ENCODE results near the gene FBXL17. TPM values are rescaled to one million over a fixed set of nuclear protein-coding genes. Genes with fewer than 3 reads are reported as not detected.

Gene FBXL17
- total RNA-seq, 1 experiment from 2014 or later: 11.6 TPM

DNA sequence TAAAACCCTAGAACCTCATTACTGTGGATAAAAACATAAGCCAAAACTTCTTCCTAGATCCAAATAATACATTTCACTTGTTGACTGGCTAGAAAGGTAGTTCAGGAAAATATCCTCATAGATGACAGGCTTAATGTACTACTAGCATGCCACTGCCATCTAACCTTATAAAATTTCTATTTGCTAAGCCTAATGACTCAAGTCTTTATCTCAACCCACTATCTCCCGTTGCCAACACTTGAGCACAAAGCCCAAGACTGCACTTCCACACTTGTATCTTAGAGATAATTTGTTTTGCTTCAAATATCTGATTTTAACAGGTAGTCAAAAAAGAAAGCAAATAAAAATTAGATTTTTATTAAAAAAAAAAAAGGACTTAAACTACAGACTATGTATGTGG is 42.7 kb downstream of the FBXL17 start:
- Mint-ChIP-seq H3K4me1 (ENCODE audit: low read depth, unreplicated experiment) (no peaks in the 10 kb centered on the region), H3K27me3 (ENCODE audit: insufficient read depth, unreplicated experiment) (no peaks in the 10 kb centered on the region), H3K36me3 (ENCODE audit: insufficient read depth, unreplicated experiment) (no peaks in the 10 kb centered on the region), H3K27ac (ENCODE audit: unreplicated experiment) (no peak overlapping the region), H3K9me3 (ENCODE audit: unreplicated experiment) (no peaks in the 10 kb centered on the region), H3K4me3 (ENCODE audit: unreplicated experiment) (no peak overlapping the region)
- ChIA-PET CTCF (no interaction called here), POLR2A (no interaction called here)
- no peaks in the 10 kb centered on the region for H3K36me3 ChIP-seq (ENCODE audit: control insufficient read depth, insufficient read depth, low read length)
- no peaks in the 10 kb centered on the region for H3K4me1 ChIP-seq
- H3K27me3 ChIP-seq (replicated peaks; ENCODE audit: control insufficient read depth, insufficient read depth, low read length): no peaks in the 10 kb centered on the region
- no peaks in the 10 kb centered on the region for H3K9me3 ChIP-seq
- DNase-seq: no peak
- no TSS peak for BruUV-seq (replicated peaks)
- intact Hi-C loops (cut with micrococcal nuclease; ENCODE audit: unreplicated experiment): no loop called here
- H3K4me3 ChIP-seq (ENCODE audit: low read depth, low read length): no peak overlapping the region
- TF ChIP-seq, protein P1, sequence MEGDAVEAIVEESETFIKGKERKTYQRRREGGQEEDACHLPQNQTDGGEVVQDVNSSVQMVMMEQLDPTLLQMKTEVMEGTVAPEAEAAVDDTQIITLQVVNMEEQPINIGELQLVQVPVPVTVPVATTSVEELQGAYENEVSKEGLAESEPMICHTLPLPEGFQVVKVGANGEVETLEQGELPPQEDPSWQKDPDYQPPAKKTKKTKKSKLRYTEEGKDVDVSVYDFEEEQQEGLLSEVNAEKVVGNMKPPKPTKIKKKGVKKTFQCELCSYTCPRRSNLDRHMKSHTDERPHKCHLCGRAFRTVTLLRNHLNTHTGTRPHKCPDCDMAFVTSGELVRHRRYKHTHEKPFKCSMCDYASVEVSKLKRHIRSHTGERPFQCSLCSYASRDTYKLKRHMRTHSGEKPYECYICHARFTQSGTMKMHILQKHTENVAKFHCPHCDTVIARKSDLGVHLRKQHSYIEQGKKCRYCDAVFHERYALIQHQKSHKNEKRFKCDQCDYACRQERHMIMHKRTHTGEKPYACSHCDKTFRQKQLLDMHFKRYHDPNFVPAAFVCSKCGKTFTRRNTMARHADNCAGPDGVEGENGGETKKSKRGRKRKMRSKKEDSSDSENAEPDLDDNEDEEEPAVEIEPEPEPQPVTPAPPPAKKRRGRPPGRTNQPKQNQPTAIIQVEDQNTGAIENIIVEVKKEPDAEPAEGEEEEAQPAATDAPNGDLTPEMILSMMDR (IDR thresholded peaks at IDR 0.05; ENCODE audit: insufficient read depth in 1 of 2, low read depth in 1 of 2, low read length in 1 of 2, severe bottlenecking in 1 of 2, unreplicated experiment in 1 of 2): no peak

DNA sequence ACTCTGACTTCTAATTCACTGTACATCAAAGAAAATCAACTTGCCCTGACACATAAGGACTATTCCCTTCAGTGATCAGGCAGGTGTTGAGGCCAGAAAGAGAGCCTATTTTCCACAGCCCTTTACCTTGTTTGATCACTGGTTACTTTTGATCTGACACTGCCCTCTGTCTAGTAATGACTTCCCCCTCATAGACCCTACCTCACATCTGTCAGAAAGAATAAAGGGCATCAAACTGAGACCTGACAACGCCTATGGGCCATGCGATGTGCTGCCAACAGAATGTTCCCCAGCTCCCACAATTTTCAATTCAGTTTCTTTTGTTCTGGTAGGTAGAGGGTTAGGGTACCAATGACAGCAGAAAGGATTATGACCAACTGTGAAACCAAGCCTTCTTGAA is 47.7 kb downstream of the FBXL17 start:
- CTCF ChIA-PET: no interaction called here
- H3K36me3 Mint-ChIP-seq (ENCODE audit: insufficient read depth, unreplicated experiment): no peaks in the 10 kb centered on the region
- H3K4me1 ChIP-seq: no peaks in the 10 kb centered on the region
- H3K27me3 Mint-ChIP-seq (ENCODE audit: insufficient read depth, unreplicated experiment): no peaks in the 10 kb centered on the region
- POLR2A ChIA-PET: no interaction called here
- H3K36me3 ChIP-seq (ENCODE audit: control insufficient read depth, insufficient read depth, low read length): no peaks in the 10 kb centered on the region
- no TSS peak for BruUV-seq (replicated peaks)
- no peaks in the 10 kb centered on the region for H3K9me3 ChIP-seq
- no peaks in the 10 kb centered on the region for H3K4me1 Mint-ChIP-seq (ENCODE audit: low read depth, unreplicated experiment)
- TF ChIP-seq, protein P1 (IDR thresholded peaks at IDR 0.05; ENCODE audit: insufficient read depth in 1 of 2, low read depth in 1 of 2, low read length in 1 of 2, severe bottlenecking in 1 of 2, unreplicated experiment in 1 of 2): no peak
- no peaks in the 10 kb centered on the region for H3K27me3 ChIP-seq (replicated peaks; ENCODE audit: control insufficient read depth, insufficient read depth, low read length)
- H3K4me3 ChIP-seq (ENCODE audit: low read depth, low read length): no peak overlapping the region
- no peak overlapping the region for H3K27ac Mint-ChIP-seq (ENCODE audit: unreplicated experiment)
- no peak for DNase-seq
- H3K4me3 Mint-ChIP-seq (ENCODE audit: unreplicated experiment): no peak overlapping the region
- intact Hi-C loops (cut with micrococcal nuclease; ENCODE audit: unreplicated experiment): no loop called here
- H3K9me3 Mint-ChIP-seq (ENCODE audit: unreplicated experiment): no peaks in the 10 kb centered on the region

DNA sequence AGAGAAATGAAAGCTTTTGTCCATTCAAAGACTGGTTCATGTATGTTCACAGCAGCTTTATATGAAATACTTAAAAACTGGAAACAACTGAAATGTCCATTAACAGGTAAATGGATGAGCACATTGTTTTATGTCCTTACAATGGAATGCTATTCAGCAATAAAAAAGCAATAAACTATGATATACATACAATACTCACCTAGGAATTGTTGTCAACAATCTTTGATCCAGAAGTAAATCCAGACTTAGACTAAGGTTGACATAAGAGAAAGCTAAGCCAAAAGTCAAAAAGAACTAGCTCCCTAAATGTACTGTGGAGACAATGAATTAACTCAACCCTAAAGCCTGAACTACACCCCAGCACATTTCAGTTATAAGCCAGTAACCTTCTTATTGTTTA is 54.9 kb downstream of the FBXL17 start:
- Mint-ChIP-seq H3K27me3 (ENCODE audit: insufficient read depth, unreplicated experiment) (no peaks in the 10 kb centered on the region), H3K27ac (ENCODE audit: unreplicated experiment) (no peak overlapping the region), H3K4me1 (ENCODE audit: low read depth, unreplicated experiment) (peaks cover 7% of the 10 kb centered on the region), H3K9me3 (ENCODE audit: unreplicated experiment) (no peaks in the 10 kb centered on the region), H3K4me3 (ENCODE audit: unreplicated experiment) (no peak overlapping the region), H3K36me3 (ENCODE audit: insufficient read depth, unreplicated experiment) (no peaks in the 10 kb centered on the region)
- H3K9me3 ChIP-seq: no peaks in the 10 kb centered on the region
- intact Hi-C loops (cut with micrococcal nuclease; ENCODE audit: unreplicated experiment): no loop called here
- TF ChIP-seq, protein P1 (IDR thresholded peaks at IDR 0.05; ENCODE audit: insufficient read depth in 1 of 2, low read depth in 1 of 2, low read length in 1 of 2, severe bottlenecking in 1 of 2, unreplicated experiment in 1 of 2): no peak
- ChIA-PET POLR2A (no interaction called here), CTCF (no interaction called here)
- no peak overlapping the region for H3K4me3 ChIP-seq (ENCODE audit: low read depth, low read length)
- no TSS peak for BruUV-seq (replicated peaks)
- no peaks in the 10 kb centered on the region for H3K36me3 ChIP-seq (ENCODE audit: control insufficient read depth, insufficient read depth, low read length)
- no peaks in the 10 kb centered on the region for H3K27me3 ChIP-seq (replicated peaks; ENCODE audit: control insufficient read depth, insufficient read depth, low read length)
- 0 out of 2 replicates have a peak, but pooled peaks cover 3% of the 10 kb centered on the region for H3K4me1 ChIP-seq
- DNase-seq: no peak

Measured in Caco-2 (cell line).